Gastrocnemius medialis (tissue), 4 donors: ENCODE data around the gene CDK14. TPM values are rescaled to one million over a fixed set of nuclear protein-coding genes. Genes with fewer than 3 reads are reported as not detected.
"Not testable (repeated sequence)": the region's sequence is repeated elsewhere in the genome, so short reads cannot be mapped to it uniquely, and the experiment has no call there.

Source experiments
- ATAC-seq, 2 donors: fragments of 150-250 bp; one replicate each; pipeline ENCODE4 v1.9.1; 2016
- DNase-seq, 2 donors: peaks; one replicate each; pipeline ENCODE4 v3.0.0-alpha.2; 2019
- H3K27ac ChIP-seq, 4 donors: fragments of 200-600 bp; sonication (generic); 1 replicate in 1 of 4; 2 replicates in 3 of 4; pipeline ENCODE4 v1.5.1; 2016 to 2018; ENCODE audit warnings: mild to moderate bottlenecking in 2 of 4, moderate library complexity in 1 of 4
- H3K27me3 ChIP-seq, 3 donors: fragments of 200-600 bp; sonication (generic) in 2 of 3; 1 replicate in 1 of 3; 2 replicates in 2 of 3; pipeline versions ENCODE4 v1.5.1 to v1.6.0; 2016 to 2019; ENCODE audit warnings: mild to moderate bottlenecking in 1 of 3, moderate library complexity in 1 of 3
- H3K36me3 ChIP-seq, 2 donors: fragments of 200-600 bp; sonication (generic) in 1 of 2; one replicate each; pipeline ENCODE4 v1.5.1; 2017 to 2018
- H3K4me1 ChIP-seq, 2 donors: fragments of 200-600 bp; sonication (generic) in 1 of 2; one replicate each; pipeline ENCODE4 v1.5.1; 2016 to 2017; ENCODE audit warnings: mild to moderate bottlenecking in 2 of 2
- H3K4me3 ChIP-seq, 4 donors: fragments of 200-600 bp; sonication (generic) in 3 of 4; 1 replicate in 1 of 4; 2 replicates in 3 of 4; pipeline ENCODE4 v1.5.1; 2016 to 2019; ENCODE audit warnings: mild to moderate bottlenecking in 2 of 4
- H3K9me3 ChIP-seq, 3 donors: fragments of 200-600 bp; sonication (generic) in 2 of 3; 1 replicate in 1 of 3; 2 replicates in 2 of 3; pipeline ENCODE4 v1.5.1; 2016 to 2019
- CTCF ChIP-seq, 5 experiments: fragments of 450-650 bp in 3 of 5; fragments of 200-600 bp in 2 of 5; sonication (generic) in 2 of 5; IDR thresholded peaks in 4 of 5; conservative IDR thresholded peaks in 1 of 5; 1 replicate in 4 of 5; 2 replicates in 1 of 5; pipeline ENCODE4 v1.5.1; 2016 to 2019; ENCODE audit warnings: antibody characterized with exemption in 5 of 5, mild to moderate bottlenecking in 3 of 5, moderate library complexity in 3 of 5
- POLR2A ChIP-seq, 2 donors: fragments of 450-650 bp; IDR thresholded peaks; one replicate each; pipeline ENCODE4 v1.6.1; 2017; ENCODE audit warnings: antibody characterized with exemption in 2 of 2, mild to moderate bottlenecking in 2 of 2, moderate library complexity in 2 of 2
- in situ Hi-C, 4 donors: fragments of 200-750 bp; cut with MboI; loops; one replicate each; pipeline versions ENCODE4 v1.15.0 to v1.8.0; 2017; ENCODE audit warnings: low sequenced_read_pairs in 4 of 4
- intact Hi-C: fragments of 100-400 bp; cut with DNase I; formaldehyde crosslinking; loops from one replicate; pipeline ENCODE4 v1.15.1; 2023; ENCODE audit warnings: low total_unique reads
- total RNA-seq, 4 donors: library from RNA; depleted of rRNA; stranded (reverse); fragments of >200 nt; gene quantifications; one replicate each; pipeline versions ENCODE4 v1.1.0 to v1.2.3, GENCODE V29; 2016

The CDK14 gene
- total RNA-seq, 4 donors from 2014 or later: 3.9 to 8.6 (median 7.3) TPM

- H3K27ac ChIP-seq: no peak overlapping the region
- H3K4me1 ChIP-seq: no peaks in the 10 kb centered on the region
- no peaks in the 10 kb centered on the region for H3K9me3 ChIP-seq
- intact Hi-C loops (no loop called here), in situ Hi-C loops (no loop called here)
- TF ChIP-seq POLR2A (IDR thresholded peaks at IDR 0.05) (no peak), CTCF (IDR thresholded peaks at IDR 0.05 in 4 of 5, conservative IDR thresholded peaks at IDR 0.05 in 1 of 5) (no peak)
- H3K36me3 ChIP-seq: no peaks in the 10 kb centered on the region
- ATAC-seq (no peak), DNase-seq (no peak)
- H3K27me3 ChIP-seq: no peaks in the 10 kb centered on the region
- H3K4me3 ChIP-seq: no peak overlapping the region
These were observed 322.2 kb downstream of the CDK14 start for GRCh38 chr7:90918303-90918702.

DNA sequence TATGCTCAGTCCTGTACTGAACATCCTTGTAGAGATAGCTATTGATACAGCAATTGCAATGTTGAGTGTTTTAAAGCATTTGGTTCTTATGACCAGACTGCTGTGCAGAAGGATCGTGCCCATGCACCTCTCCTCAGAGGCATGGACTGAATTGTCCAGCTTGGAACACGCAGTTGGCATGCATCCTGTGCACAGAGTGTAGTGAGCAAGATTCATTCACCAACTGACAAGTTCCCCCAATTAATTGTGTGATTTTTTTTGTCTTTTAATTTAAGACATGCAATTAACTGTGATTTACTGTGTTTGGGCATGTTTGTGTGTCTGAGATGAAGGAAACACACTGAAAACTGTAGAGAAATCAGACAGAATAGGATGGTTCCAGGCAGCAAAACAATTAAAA lies 323.7 kb downstream of the CDK14 start:
- TF ChIP-seq POLR2A (IDR thresholded peaks at IDR 0.05) (no peak), CTCF (IDR thresholded peaks at IDR 0.05 in 4 of 5, conservative IDR thresholded peaks at IDR 0.05 in 1 of 5) (no peak)
- intact Hi-C loops: no loop called here
- no peaks in the 10 kb centered on the region for H3K36me3 ChIP-seq

GRCh38 chr7:90920336-90920735 lies 324.2 kb downstream of the CDK14 start:
- TF ChIP-seq POLR2A (IDR thresholded peaks at IDR 0.05) (no peak), CTCF (IDR thresholded peaks at IDR 0.05 in 4 of 5, conservative IDR thresholded peaks at IDR 0.05 in 1 of 5) (no peak)

More for the DNA sequence above, 323.7 kb downstream of the CDK14 start:
- DNase-seq (no peak), ATAC-seq (no peak)
- H3K4me3 ChIP-seq: no peak overlapping the region
- H3K9me3 ChIP-seq: no peaks in the 10 kb centered on the region
- H3K27ac ChIP-seq: no peak overlapping the region
- no peaks in the 10 kb centered on the region for H3K4me1 ChIP-seq
- in situ Hi-C loops: no loop called here
- no peaks in the 10 kb centered on the region for H3K27me3 ChIP-seq

GRCh38 chr7:90923541-90923997 lies 327.4 kb downstream of the CDK14 start:
- no peaks in the 10 kb centered on the region for H3K27me3 ChIP-seq
- ATAC-seq (no peak), DNase-seq (no peak)
- H3K9me3 ChIP-seq: no peaks in the 10 kb centered on the region
- in situ Hi-C loops (no loop called here), intact Hi-C loops (no loop called here)
- H3K4me1 ChIP-seq: no peaks in the 10 kb centered on the region
- H3K36me3 ChIP-seq: no peaks in the 10 kb centered on the region
- no peak overlapping the region for H3K27ac ChIP-seq
- H3K4me3 ChIP-seq: no peak overlapping the region
- TF ChIP-seq CTCF (IDR thresholded peaks at IDR 0.05 in 4 of 5, conservative IDR thresholded peaks at IDR 0.05 in 1 of 5) (no peak), POLR2A (IDR thresholded peaks at IDR 0.05) (no peak)

More at GRCh38 chr7:90920336-90920735, 324.2 kb downstream of the CDK14 start:
- H3K4me1 ChIP-seq: no peaks in the 10 kb centered on the region
- H3K4me3 ChIP-seq: no peak overlapping the region
- in situ Hi-C loops (no loop called here), intact Hi-C loops (no loop called here)
- ATAC-seq: no peak
- no peak overlapping the region for H3K27ac ChIP-seq
- H3K27me3 ChIP-seq: no peaks in the 10 kb centered on the region
- H3K9me3 ChIP-seq: no peaks in the 10 kb centered on the region
- DNase-seq: no peak
- H3K36me3 ChIP-seq: no peaks in the 10 kb centered on the region

GRCh38 chr7:90928700-90929424 lies 332.7 kb downstream of the CDK14 start:
- H3K27ac ChIP-seq, H3K36me3 ChIP-seq, H3K9me3 ChIP-seq, DNase-seq, in situ Hi-C loops, intact Hi-C loops, H3K4me3 ChIP-seq, ATAC-seq, H3K27me3 ChIP-seq: not testable (repeated sequence)
- H3K4me1 ChIP-seq: peaks cover 35 to 37% of the 10 kb centered on the region in 2 donors
